Stimulated activated CD8-positive, alpha-beta memory T cell treated with anti-CD3 and anti-CD28 coated beads, Interleukin-15, amount 100 ng/mL, for 24 hours (primary cell): Measurements from ENCODE around the gene INSM1.
"Not testable (repeated sequence)": the region's sequence is repeated elsewhere in the genome, so short reads cannot be mapped to it uniquely, and the experiment has no call there.

Experiments
- DNase-seq: peaks from one replicate; pipeline ENCODE4 v3.0.0-alpha.2; 2020; ENCODE audit warnings: low read depth

Gene INSM1

DNA sequence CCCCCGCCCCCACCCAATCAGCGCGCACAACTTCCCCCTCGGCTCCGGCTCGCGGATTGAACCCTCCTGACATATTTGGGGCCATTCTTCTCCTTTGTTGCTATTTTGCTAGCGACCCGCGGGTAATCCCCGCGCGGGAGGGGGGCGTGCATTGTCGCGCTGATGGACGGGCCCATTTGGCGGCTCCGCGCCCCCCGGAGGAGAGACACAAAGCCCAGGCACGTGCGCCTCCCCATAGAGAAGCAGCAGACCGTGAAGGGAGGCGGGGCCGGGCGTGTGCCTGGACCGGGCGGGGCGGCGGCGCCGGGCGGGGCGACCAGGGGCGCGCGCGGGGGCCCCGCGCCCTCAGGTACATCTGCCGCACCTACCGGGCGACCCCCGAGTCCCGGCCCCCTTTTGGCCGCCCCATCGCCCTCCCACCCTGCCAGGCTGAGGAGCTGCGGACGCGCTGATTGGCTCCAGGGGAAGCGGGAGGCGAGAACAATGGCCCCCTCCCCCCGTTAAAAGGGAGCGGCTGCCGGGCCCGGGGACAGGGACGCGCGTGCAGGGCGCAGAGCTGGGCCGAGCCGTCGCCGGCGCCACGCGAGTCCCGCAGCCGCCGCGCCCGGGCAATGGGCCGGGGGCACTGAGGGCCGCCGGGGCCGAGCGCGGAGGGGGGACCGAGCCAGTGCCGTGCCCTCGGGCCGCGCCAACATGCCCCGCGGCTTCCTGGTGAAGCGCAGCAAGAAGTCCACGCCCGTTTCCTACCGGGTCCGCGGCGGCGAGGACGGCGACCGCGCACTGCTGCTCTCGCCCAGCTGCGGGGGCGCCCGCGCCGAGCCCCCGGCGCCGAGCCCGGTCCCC, at the start of gene INSM1:
Gene INSM1 (plus strand): TSS at position 530 of the 843 bp plus-strand sequence. CDS start 164 bp downstream, at position 694.
- DNase-seq: no peak

GRCh38 chr20:20318365-20319161, 49.3 kb upstream of the INSM1 start:
- DNase-seq: no peak

- DNase-seq: no peak
These were observed 46.8 kb upstream of the INSM1 start for GRCh38 chr20:20321134-20321533.

GRCh38 chr20:20321917-20322316, 46.0 kb upstream of the INSM1 start:
- no peak for DNase-seq

GRCh38 chr20:20322912-20323311, 45.0 kb upstream of the INSM1 start:
- no peak for DNase-seq

- no peak for DNase-seq
These were observed 40.2 kb upstream of the INSM1 start for GRCh38 chr20:20327746-20328145.

GRCh38 chr20:20329564-20329963, 38.3 kb upstream of the INSM1 start:
- DNase-seq: no peak

DNA sequence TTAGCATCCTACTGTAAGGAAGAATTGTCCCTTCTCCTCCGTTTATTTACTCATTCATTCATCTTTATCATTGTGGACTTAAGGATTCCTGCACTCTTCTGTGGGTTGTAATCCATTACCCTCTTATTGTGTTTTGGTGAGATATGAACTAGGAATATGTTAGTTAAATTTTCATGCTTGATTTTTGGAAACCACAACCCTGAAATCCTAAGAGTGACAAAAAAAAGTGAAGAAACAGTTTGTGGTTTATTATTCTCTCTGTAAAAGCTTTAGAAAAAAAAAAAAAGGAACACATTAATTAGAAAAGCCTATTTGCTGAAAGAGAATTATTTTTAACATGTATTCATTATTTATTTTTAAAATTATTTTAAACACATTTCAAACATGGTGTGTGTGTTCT, 36.7 kb upstream of the INSM1 start:
- DNase-seq: no peak

DNA sequence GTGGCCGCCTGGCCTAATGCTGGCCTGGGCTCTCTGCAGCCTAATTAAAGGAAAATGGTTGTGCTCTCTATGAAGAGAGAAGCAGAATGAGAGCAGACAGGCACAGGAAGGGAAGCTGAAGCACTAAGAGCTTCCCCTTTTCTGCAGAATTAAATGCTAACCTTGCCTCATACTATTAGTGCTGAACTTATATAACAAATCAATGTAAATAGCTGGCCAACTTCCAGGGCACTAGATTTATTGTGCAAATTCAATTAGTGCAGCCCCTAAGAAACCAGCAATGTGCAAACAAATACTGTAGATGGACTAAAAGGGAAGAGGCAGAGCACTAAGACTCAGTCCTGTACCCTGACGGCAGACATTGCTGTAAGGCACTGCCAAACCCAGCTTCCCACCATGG, 36.1 kb upstream of the INSM1 start:
- DNase-seq: no peak

DNA sequence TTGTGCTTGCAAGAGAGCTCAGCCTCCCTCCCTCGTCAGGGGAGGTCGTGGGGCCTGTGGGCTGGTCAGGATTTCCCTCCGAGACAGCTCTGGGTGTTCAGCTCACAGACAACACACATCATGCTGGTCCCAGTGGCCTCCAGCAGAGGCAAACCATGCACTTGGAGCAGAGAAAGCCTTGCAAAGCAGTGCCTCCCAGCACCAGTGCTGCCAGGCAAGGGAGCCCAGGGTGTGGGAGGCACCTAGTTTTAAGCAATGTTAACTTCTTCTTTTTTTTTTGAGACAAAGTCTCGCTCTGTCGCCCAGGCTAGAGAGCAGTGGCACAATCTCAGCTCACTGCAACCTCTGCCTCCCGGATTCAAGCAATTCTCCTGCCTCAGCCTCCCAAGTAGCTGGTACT, 34.0 kb upstream of the INSM1 start:
- DNase-seq: no peak

DNA sequence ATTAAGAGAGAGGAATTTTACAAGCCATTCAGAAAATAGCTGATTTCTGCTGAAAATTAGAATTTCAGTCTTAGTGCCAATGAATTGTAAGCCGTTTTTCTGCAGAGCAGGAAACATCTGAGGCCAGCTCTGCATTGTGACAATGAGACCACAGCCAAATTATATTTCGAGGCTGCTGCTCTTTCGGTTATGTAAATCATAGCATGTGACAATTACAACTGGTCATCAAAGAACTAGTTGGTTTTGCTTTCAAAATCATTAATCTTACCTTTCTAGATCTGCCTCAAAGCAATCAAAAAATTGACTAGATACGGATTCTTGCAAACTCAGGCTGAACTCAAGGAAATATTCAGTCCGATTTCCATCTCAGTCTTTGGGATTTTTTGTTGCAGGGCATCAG, 33.4 kb upstream of the INSM1 start:
- DNase-seq: no peak

DNA sequence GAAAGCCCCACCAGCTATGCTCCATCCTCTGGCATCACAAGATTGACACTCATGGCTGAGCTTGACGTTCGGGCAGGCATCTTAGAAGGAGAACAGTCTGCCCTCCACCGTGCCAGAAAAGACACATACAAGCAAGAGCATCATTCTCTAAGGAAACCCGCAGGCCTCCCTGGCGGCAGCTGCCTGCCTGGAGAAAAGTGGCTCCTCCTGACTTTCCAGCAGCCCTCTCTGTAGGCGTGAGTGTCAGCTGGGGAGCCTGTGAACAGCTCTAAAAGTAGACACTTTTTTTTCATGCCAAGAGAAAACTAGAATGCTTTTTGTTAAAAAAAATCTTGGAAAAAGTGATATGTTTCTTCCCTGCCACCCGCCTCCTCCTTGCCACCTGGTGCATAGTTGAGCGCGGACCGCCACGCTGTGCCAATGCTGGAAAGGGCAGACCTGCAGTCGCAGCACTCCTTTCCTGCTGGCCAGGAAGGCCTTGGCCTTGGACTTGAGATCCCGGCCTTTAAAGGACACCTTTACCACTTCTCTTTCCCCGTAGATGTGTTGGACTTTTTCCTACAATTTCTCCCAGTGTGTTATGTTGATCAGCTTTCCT, 29.7 kb upstream of the INSM1 start:
- DNase-seq: no peak

DNA sequence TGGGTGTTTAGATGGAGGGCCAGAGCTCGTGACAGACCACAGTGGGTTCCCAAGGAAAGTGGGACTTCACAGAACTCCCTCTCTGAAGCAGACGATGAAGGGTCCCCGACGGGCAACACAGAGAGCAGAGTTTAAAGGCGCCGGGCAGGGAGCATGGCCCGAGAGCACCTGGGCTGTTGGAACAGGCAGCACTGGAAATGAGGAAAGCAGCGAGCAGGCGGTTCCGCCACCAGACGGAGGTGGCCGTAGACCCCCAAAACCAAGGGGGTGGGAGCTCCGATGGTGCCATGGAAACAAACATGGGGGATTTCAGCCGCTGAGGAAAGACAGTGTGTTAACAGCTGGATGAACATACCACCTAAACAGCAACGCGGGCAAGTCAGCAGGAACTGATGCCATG, 27.5 kb upstream of the INSM1 start:
- no peak for DNase-seq

GRCh38 chr20:20341371-20341770, 26.5 kb upstream of the INSM1 start:
- no peak for DNase-seq

DNA sequence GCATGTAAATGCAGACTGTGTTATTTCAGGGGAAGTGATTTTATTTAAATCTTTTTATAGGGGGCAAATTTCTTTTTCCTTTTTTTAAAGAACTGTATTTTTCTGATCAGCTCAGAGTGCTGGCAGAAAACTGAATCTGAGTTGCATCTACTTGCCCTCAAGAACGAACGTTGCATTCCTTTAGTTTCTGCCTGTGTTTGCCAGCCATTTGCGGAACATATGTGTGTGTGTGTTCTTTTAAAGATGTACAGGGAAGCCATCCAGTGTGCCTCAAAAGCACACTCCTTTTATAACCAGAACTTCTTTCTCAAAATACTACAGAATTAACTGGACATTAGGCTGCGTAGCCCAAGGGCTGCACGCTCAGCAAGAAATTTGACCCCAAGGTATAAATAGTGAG, 25.8 kb upstream of the INSM1 start:
- DNase-seq: no peak

DNA sequence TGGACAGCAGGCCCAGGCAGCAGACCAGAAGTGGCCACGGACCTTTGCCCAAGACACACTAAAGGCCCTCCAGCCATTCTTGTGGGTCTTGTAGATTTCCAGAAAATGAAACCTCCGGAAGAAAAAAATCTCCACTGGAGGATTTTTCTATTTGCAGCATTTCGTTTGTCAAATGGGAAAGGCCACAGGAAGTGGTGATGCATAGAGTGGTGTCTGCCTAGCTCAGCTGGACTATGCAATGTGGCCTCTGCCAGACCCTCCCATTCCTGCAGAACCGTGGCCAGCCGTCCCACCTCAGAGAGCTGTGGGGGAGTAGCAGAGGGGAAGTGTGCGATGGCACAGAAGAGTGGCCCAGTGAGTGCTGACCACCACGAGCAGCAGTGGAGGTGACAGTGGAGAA, 24.0 kb upstream of the INSM1 start:
- no peak for DNase-seq

- DNase-seq: no peak
These were observed 23.4 kb upstream of the INSM1 start for GRCh38 chr20:20344476-20344875.

DNA sequence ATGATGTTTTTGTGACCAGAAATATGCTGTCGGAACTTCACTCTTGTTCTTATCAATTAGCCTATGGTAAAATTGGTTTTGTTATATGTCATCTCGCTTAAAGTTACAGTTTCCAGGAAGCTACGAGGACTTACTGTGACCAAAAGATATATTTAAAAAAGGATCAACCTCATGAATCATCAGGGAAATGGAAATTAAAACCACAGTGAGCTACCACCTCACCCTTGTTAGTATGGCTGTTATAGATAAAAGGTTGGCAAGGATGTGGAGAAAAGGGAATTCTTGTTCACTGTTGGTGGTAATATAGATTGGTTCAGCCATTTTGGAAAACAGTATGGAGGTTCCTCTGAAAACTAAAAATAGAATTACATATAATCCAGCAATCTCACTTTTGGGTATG, 14.3 kb upstream of the INSM1 start:
- no peak for DNase-seq

DNA sequence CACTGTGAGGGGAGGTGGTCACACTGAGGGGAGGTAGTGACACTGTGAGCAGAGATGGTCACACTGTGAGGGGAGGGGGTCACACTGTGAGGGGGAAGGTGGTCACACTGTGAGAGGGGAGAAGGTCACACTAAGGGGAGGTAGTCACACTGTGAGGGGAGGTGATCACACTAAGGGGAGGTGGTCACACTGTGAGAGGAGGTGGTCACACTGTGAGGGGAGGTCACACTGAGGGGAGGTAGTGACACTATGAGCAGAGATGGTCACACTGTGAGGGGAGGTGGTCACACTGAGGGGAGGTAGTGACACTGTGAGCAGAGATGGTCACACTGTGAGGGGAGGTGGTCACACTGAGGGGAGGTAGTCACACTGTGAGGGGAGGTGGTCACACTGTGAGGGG, 12.4 kb upstream of the INSM1 start:
- DNase-seq: not testable (repeated sequence)

- no peak for DNase-seq
These were observed 9.1 kb upstream of the INSM1 start for GRCh38 chr20:20358801-20359200.

GRCh38 chr20:20359628-20360027, 8.3 kb upstream of the INSM1 start:
- no peak for DNase-seq

DNA sequence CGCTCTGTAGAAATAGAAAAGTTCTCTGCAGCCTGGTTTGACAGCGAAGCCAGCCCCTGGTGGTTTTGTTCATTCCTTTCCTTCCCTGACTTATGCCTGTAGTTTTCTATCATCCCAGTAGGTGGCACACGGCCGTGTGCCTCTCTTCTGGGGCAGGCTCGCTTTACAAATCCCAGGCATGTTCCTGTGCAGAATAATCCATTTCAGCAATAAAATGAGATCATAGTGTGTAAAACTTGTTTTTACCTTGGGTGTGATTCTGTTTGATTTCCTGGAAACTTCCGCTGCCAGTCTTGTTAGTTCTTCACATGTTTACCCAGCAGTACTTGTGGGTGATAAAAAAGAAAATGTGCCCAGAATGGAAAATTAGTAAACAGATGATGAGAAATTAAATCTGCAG, 7.4 kb upstream of the INSM1 start:
- DNase-seq: no peak
